NB4 (cell line): ENCODE measurements around the gene PDZRN3.

Experiments used
- DNase-seq: peaks from one replicate; pipeline ENCODE4 v3.0.0; 2010; ENCODE audit warnings: low read depth
- H3K4me3 ChIP-seq: one replicate; pipeline ENCODE4 v1.5.1; 2011; ENCODE audit warnings: mild to moderate bottlenecking, low read depth, low read length, moderate library complexity
- CTCF ChIP-seq: IDR thresholded peaks from one replicate; pipeline ENCODE4 v1.5.1; 2012; ENCODE audit warnings: low read depth, low read length
- MAX ChIP-seq: IDR thresholded peaks from 2 replicates; pipeline ENCODE4 v1.6.1; 2011; ENCODE audit warnings: low read depth, low read length
- MYC ChIP-seq: IDR thresholded peaks from 2 replicates; pipeline ENCODE4 v1.6.1; 2011; ENCODE audit warnings: low read depth, low read length
- POLR2A ChIP-seq: IDR thresholded peaks from 2 replicates; pipeline ENCODE4 v1.6.1; 2011; ENCODE audit warnings: mild to moderate bottlenecking; ENCODE audit not compliant: insufficient read length; ENCODE audit errors: extremely low read depth

PDZRN3 gene

GRCh38 chr3:73405000-73405399, 219.7 kb downstream of the PDZRN3 start:
- DNase-seq: no peak

GRCh38 chr3:73404435-73404834, 220.3 kb downstream of the PDZRN3 start:
- no peak for DNase-seq
- H3K4me3 ChIP-seq: no peak overlapping the region
- TF ChIP-seq MYC (no peak), CTCF (no peak), MAX (no peak)

More at GRCh38 chr3:73405000-73405399, 219.7 kb downstream of the PDZRN3 start:
- H3K4me3 ChIP-seq: no peak overlapping the region
- no peak for TF ChIP-seq POLR2A
- no peak for TF ChIP-seq CTCF
- no peak for TF ChIP-seq MYC
- TF ChIP-seq MAX: no peak

GRCh38 chr3:73403444-73403843, 221.3 kb downstream of the PDZRN3 start:
- no peak overlapping the region for H3K4me3 ChIP-seq
- TF ChIP-seq MAX (no peak), MYC (no peak), CTCF (no peak), POLR2A (no peak)
- no peak for DNase-seq

GRCh38 chr3:73401616-73402279, 223.0 kb downstream of the PDZRN3 start:
- no peak for DNase-seq
- H3K4me3 ChIP-seq: no peak overlapping the region
- no peak for TF ChIP-seq MYC
- TF ChIP-seq MAX: no peak
- no peak for TF ChIP-seq CTCF
- TF ChIP-seq POLR2A: no peak

- H3K4me3 ChIP-seq: no peak overlapping the region
- TF ChIP-seq MYC (no peak), MAX (peak; percentile 86), CTCF (no peak), POLR2A (no peak)
- peak; percentile 42 for DNase-seq
Measured at GRCh38 chr3:73401059-73401458, 223.7 kb downstream of the PDZRN3 start.

GRCh38 chr3:73399666-73400253, 225.0 kb downstream of the PDZRN3 start:
- TF ChIP-seq MYC (no peak), CTCF (no peak), POLR2A (no peak), MAX (no peak)
- DNase-seq: no peak
- H3K4me3 ChIP-seq: no peak overlapping the region
